ENCODE data around the gene ASCL2. TPM values are rescaled to one million over a fixed set of nuclear protein-coding genes. Genes with fewer than 3 reads are reported as not detected.

ASCL2 gene
- total RNA-seq, 4 donors from 2014 or later: 2.3 to 14.7 (median 3.0) TPM; not detected in 1

GRCh38 chr11:2259897-2260451 lies 10.4 kb downstream of the ASCL2 start:
- intact Hi-C loops (cut with DNase I; ENCODE audit: low total_unique reads) (no loop called here), in situ Hi-C loops (cut with MboI; ENCODE audit: low pct_ligation_motif_present in 1 of 4, low pct_unique_long_range_greater_than_20kb in 1 of 4, low sequenced_read_pairs in 3 of 4) (loop anchor here in 1 of 4 donors (10.0 kb wide), 1 partner anchor 55 kb away; no protein-coding TSS in a partner anchor)
- Histone ChIP-seq H3K27me3 (no peaks in the 10 kb centered on the region), H3K36me3 (no peaks in the 10 kb centered on the region), H3K9me3 (no peaks in the 10 kb centered on the region), H3K4me1 (no peaks in the 10 kb centered on the region), H3K27ac (no peak overlapping the region), H3K4me3 (no peak overlapping the region)
- TF ChIP-seq POLR2A (IDR thresholded peaks at IDR 0.05) (no peak), POLR2AphosphoS5 (IDR thresholded peaks at IDR 0.05) (no peak), CTCF (IDR thresholded peaks at IDR 0.05) (no peak), EP300 (IDR thresholded peaks at IDR 0.05; ENCODE audit: low read depth) (no peak)
- DNase-seq: no peak
- WGBS, 2 donors (ENCODE audit: low coverage in 1 of 2): 66% methylated on average over 12 of the region's 12 CpGs; no CpG with 5 or more reads in 1 of the 2 donors

- DNase-seq: no peak
- Histone ChIP-seq H3K36me3 (no peaks in the 10 kb centered on the region), H3K9me3 (no peaks in the 10 kb centered on the region), H3K27me3 (no peaks in the 10 kb centered on the region), H3K4me1 (no peaks in the 10 kb centered on the region), H3K4me3 (no peak overlapping the region), H3K27ac (no peak overlapping the region)
- intact Hi-C loops (cut with DNase I; ENCODE audit: low total_unique reads): no loop called here
- 86% methylated on average over 8 of the region's 8 CpGs; no CpG with 5 or more reads in 1 of the 2 donors for WGBS, 2 donors (ENCODE audit: low coverage in 1 of 2)
- in situ Hi-C loops (cut with MboI; ENCODE audit: low pct_ligation_motif_present in 1 of 4, low pct_unique_long_range_greater_than_20kb in 1 of 4, low sequenced_read_pairs in 3 of 4): no loop called here
- TF ChIP-seq EP300 (IDR thresholded peaks at IDR 0.05; ENCODE audit: low read depth) (no peak), POLR2A (IDR thresholded peaks at IDR 0.05) (no peak), POLR2AphosphoS5 (IDR thresholded peaks at IDR 0.05) (no peak), CTCF (IDR thresholded peaks at IDR 0.05) (no peak)
These were observed 10.9 kb downstream of the ASCL2 start for GRCh38 chr11:2259466-2259830.

GRCh38 chr11:2258501-2259465 lies 11.6 kb downstream of the ASCL2 start:
- intact Hi-C loops (cut with DNase I; ENCODE audit: low total_unique reads): no loop called here
- Histone ChIP-seq H3K27ac (no peak overlapping the region), H3K9me3 (no peaks in the 10 kb centered on the region), H3K4me3 (no peak overlapping the region), H3K36me3 (no peaks in the 10 kb centered on the region), H3K4me1 (no peaks in the 10 kb centered on the region), H3K27me3 (no peaks in the 10 kb centered on the region)
- no peak for DNase-seq
- 89% methylated on average over 29 of the region's 29 CpGs; no CpG with 5 or more reads in 1 of the 2 donors for WGBS, 2 donors (ENCODE audit: low coverage in 1 of 2)
- TF ChIP-seq POLR2A (IDR thresholded peaks at IDR 0.05) (no peak), CTCF (IDR thresholded peaks at IDR 0.05) (no peak), POLR2AphosphoS5 (IDR thresholded peaks at IDR 0.05) (no peak), EP300 (IDR thresholded peaks at IDR 0.05; ENCODE audit: low read depth) (no peak)
- in situ Hi-C loops (cut with MboI; ENCODE audit: low pct_ligation_motif_present in 1 of 4, low pct_unique_long_range_greater_than_20kb in 1 of 4, low sequenced_read_pairs in 3 of 4): no loop called here

GRCh38 chr11:2256951-2257700 lies 13.3 kb downstream of the ASCL2 start:
- Histone ChIP-seq H3K36me3 (no peaks in the 10 kb centered on the region), H3K4me1 (no peaks in the 10 kb centered on the region), H3K9me3 (no peaks in the 10 kb centered on the region), H3K4me3 (no peak overlapping the region), H3K27me3 (no peaks in the 10 kb centered on the region), H3K27ac (no peak overlapping the region)
- intact Hi-C loops (cut with DNase I; ENCODE audit: low total_unique reads) (no loop called here), in situ Hi-C loops (cut with MboI; ENCODE audit: low pct_ligation_motif_present in 1 of 4, low pct_unique_long_range_greater_than_20kb in 1 of 4, low sequenced_read_pairs in 3 of 4) (no loop called here)
- TF ChIP-seq POLR2A (IDR thresholded peaks at IDR 0.05) (no peak), EP300 (IDR thresholded peaks at IDR 0.05; ENCODE audit: low read depth) (no peak), POLR2AphosphoS5 (IDR thresholded peaks at IDR 0.05) (no peak), CTCF (IDR thresholded peaks at IDR 0.05) (no peak)
- DNase-seq: no peak
- WGBS, 2 donors (ENCODE audit: low coverage in 1 of 2): 68% methylated on average over 30 of the region's 31 CpGs; no CpG with 5 or more reads in 1 of the 2 donors
